Measurements from ENCODE around the gene MAPKAP1. TPM values are rescaled to one million over a fixed set of nuclear protein-coding genes. Genes with fewer than 3 reads are reported as not detected.

MAPKAP1 gene
- total and polyA plus RNA-seq, 9 of the 15 experiments (the other 6 are each of a cell fraction or from before 2014, with no cell fraction given) = 2.6 to 82.1 (median 61.1) TPM

DNA sequence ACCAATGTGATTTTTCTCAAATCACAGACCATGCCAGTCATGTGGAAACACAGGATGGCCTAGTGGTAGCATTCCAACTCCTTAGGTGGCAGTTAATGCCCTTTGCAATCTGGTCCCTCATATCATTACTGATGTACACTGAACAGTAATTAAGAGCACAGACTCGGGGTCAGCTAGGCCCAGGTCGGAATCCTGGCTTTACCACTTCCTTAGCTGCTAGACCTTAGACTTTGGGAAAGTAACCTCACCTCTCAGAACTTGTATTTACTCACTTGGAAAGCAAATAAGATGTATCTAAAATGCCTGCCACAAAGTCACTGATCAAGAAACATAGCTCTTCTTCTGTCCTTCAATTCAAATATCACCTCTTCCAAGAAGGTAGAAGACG lies 112.8 kb downstream of the MAPKAP1 start:
- ATAC-seq (no peak), FAIRE-seq (peak; percentile 49), DNase-seq (ENCODE audit: extremely low read depth in 1 of 4, low spot score in 3 of 4) (no peak)
- intact Hi-C loops (cut with micrococcal nuclease) = no loop called here
- BruUV-seq (replicated peaks) = no TSS peak
- Histone ChIP-seq H3K27ac (ENCODE audit: extremely low read depth, low read depth, low read length) (no peak overlapping the region), H2AFZ (ENCODE audit: low read depth, low read length) (no peak overlapping the region), H3K36me3 (ENCODE audit: control insufficient read depth, insufficient read depth, low read length) (no peaks in the 10 kb centered on the region), H3K9me1 (ENCODE audit: control insufficient read depth, insufficient read depth, low read length) (no peaks in the 10 kb centered on the region), H3K27me3 (ENCODE audit: control insufficient read depth in 2 of 2, insufficient read depth in 2 of 2, low read length in 2 of 2) (no peaks in the 10 kb centered on the region), H4K20me1 (replicated peaks; ENCODE audit: control insufficient read depth, insufficient read depth, low read length) (no peaks in the 10 kb centered on the region), H3K9ac (ENCODE audit: insufficient read depth in 1 of 2, low read depth in 2 of 2, low read length in 2 of 2) (no peak overlapping the region), H3K4me2 (ENCODE audit: insufficient read depth, low read length) (no peak overlapping the region), H3K9me3 (replicated peaks; ENCODE audit: control insufficient read depth, insufficient read depth, low read depth, low read length) (no peaks in the 10 kb centered on the region), H3K4me1 (replicated peaks in 1 of 2; ENCODE audit: control insufficient read depth in 2 of 2, insufficient read depth in 2 of 2, low read length in 2 of 2) (no peaks in the 10 kb centered on the region), H3K79me2 (ENCODE audit: control insufficient read depth, insufficient read depth, low read length) (no peaks in the 10 kb centered on the region), H3K4me3 (no peak overlapping the region)
- WGBS (ENCODE audit: insufficient coverage, low coverage, missing lambda C conversion rate) = 68% methylated on average over 3 of the region's 3 CpGs
- ChIA-PET POLR2A (interaction anchor here (0.6 to 1.4 kb wide), 5 partner anchors 8 to 205 kb away, joined by 3 to 7 read pairs (median 4); no protein-coding TSS in a partner anchor), CTCF (ENCODE audit: low intra/inter-chr PET ratio) (interaction anchor here (0.6 kb wide), 1 partner anchor 41 kb away, joined by 3 read pairs; no protein-coding TSS in a partner anchor)
- in situ Hi-C loops (cut with MboI) = no loop called here
- TF ChIP-seq, protein P1, sequence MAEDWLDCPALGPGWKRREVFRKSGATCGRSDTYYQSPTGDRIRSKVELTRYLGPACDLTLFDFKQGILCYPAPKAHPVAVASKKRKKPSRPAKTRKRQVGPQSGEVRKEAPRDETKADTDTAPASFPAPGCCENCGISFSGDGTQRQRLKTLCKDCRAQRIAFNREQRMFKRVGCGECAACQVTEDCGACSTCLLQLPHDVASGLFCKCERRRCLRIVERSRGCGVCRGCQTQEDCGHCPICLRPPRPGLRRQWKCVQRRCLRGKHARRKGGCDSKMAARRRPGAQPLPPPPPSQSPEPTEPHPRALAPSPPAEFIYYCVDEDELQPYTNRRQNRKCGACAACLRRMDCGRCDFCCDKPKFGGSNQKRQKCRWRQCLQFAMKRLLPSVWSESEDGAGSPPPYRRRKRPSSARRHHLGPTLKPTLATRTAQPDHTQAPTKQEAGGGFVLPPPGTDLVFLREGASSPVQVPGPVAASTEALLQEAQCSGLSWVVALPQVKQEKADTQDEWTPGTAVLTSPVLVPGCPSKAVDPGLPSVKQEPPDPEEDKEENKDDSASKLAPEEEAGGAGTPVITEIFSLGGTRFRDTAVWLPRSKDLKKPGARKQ (CRISPR knock-in tag; IDR thresholded peaks at IDR 0.05) = no peak
- TF ChIP-seq ZNF197 (CRISPR knock-in tag; IDR thresholded peaks at IDR 0.05; ENCODE audit: low read depth) (no peak), ZNF324 (CRISPR knock-in tag; IDR thresholded peaks at IDR 0.05) (no peak), ILF3 (IDR thresholded peaks at IDR 0.05; ENCODE audit: borderline replicate concordance) (no peak), CHCHD3 (CRISPR knock-in tag; IDR thresholded peaks at IDR 0.05) (no peak), FOXJ2 (tag; IDR thresholded peaks at IDR 0.05) (no peak)
- TF ChIP-seq, protein P2, sequence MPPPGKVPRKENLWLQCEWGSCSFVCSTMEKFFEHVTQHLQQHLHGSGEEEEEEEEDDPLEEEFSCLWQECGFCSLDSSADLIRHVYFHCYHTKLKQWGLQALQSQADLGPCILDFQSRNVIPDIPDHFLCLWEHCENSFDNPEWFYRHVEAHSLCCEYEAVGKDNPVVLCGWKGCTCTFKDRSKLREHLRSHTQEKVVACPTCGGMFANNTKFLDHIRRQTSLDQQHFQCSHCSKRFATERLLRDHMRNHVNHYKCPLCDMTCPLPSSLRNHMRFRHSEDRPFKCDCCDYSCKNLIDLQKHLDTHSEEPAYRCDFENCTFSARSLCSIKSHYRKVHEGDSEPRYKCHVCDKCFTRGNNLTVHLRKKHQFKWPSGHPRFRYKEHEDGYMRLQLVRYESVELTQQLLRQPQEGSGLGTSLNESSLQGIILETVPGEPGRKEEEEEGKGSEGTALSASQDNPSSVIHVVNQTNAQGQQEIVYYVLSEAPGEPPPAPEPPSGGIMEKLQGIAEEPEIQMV (tag; conservative IDR thresholded peaks at IDR 0.05; ENCODE audit: low read depth) = no peak

All from K562 (cell line).